K562 (cell line): ENCODE results near the gene CCDC68. TPM values are rescaled to one million over a fixed set of nuclear protein-coding genes. Genes with fewer than 3 reads are reported as not detected.

ENCODE experiments used
- CCNT2 ChIP-seq: IDR thresholded peaks from 2 replicates; pipeline ENCODE4 v1.6.1; 2011; ENCODE audit warnings: borderline replicate concordance, low read depth, mild to moderate bottlenecking, moderate library complexity, mixed read lengths, low read length; ENCODE audit not compliant: insufficient read length; ENCODE audit errors: extremely low read depth
- CHD4 ChIP-seq: fragments of 200-600 bp; sonication (generic); IDR thresholded peaks from 3 replicates; pipeline ENCODE4 v1.6.1; 2012; ENCODE audit warnings: low read depth, mild to moderate bottlenecking, mixed read lengths, low read length, inconsistent platforms; ENCODE audit not compliant: insufficient read depth, insufficient replicate concordance, poor library complexity, severe bottlenecking
- HMG20A ChIP-seq: fragments of 450-650 bp; formaldehyde crosslinking; conservative IDR thresholded peaks from 2 replicates; pipeline ENCODE4 v1.4.0; 2020; ENCODE audit warnings: mild to moderate bottlenecking, mixed read lengths
- JUND ChIP-seq, 2 experiments: IDR thresholded peaks; 2 replicates in 1 of 2; 3 replicates in 1 of 2; pipeline ENCODE4 v1.6.1; 2011; ENCODE audit warnings: borderline replicate concordance in 2 of 2, low read depth in 2 of 2, low read length in 2 of 2, improper control_type of control experiment in 1 of 2, missing biosample characterization in 1 of 2, missing genetic modification characterization in 1 of 2, missing genetic modification reagents in 1 of 2
- NCOA2 ChIP-seq, 2 experiments: fragments of 450-650 bp; IDR thresholded peaks; 2 replicates each; pipeline ENCODE4 v1.6.1; 2018; ENCODE audit warnings: mild to moderate bottlenecking in 2 of 2, moderate library complexity in 1 of 2; ENCODE audit not compliant: partially characterized antibody in 2 of 2
- NFE2 ChIP-seq: IDR thresholded peaks from 2 replicates; pipeline ENCODE4 v1.6.1; 2014; ENCODE audit warnings: antibody characterized with exemption, low read depth
- NFE2L1 ChIP-seq: fragments of 450-650 bp; IDR thresholded peaks from 2 replicates; pipeline ENCODE4 v1.6.1; 2016; ENCODE audit warnings: missing genetic modification characterization, low read depth, mild to moderate bottlenecking, missing compliant biosample characterization, moderate library complexity, borderline replicate concordance
- NR0B1 ChIP-seq: fragments of 450-650 bp; IDR thresholded peaks from one replicate; pipeline ENCODE4 v1.6.1; 2018; ENCODE audit warnings: mild to moderate bottlenecking, moderate library complexity; ENCODE audit not compliant: partially characterized antibody
- PYGO2 ChIP-seq: fragments of 450-650 bp; IDR thresholded peaks from 2 replicates; pipeline ENCODE4 v1.6.1; 2016; ENCODE audit warnings: mild to moderate bottlenecking, missing genetic modification characterization, moderate library complexity, missing compliant biosample characterization
- RBM25 ChIP-seq: fragments of 200-400 bp; formaldehyde crosslinking; IDR thresholded peaks from 2 replicates; pipeline ENCODE4 v1.6.1; 2018; ENCODE audit warnings: low read length, low read depth, moderate library complexity; ENCODE audit not compliant: severe bottlenecking
- REST ChIP-seq, 2 experiments: fragments of 450-650 bp; formaldehyde crosslinking in 1 of 2; IDR thresholded peaks; 2 replicates each; pipeline versions ENCODE4 v1.4.0 to v1.6.1; 2014 to 2020; ENCODE audit warnings: mild to moderate bottlenecking in 2 of 2, borderline replicate concordance in 1 of 2, low read depth in 1 of 2
- RFX7 ChIP-seq: fragments of 250-450 bp; sonication (Bioruptor Pico); IDR thresholded peaks from 2 replicates; pipeline ENCODE4 v1.5.1; 2021; ENCODE audit warnings: mild to moderate bottlenecking
- ZNF217 ChIP-seq: sonication (generic); formaldehyde crosslinking; IDR thresholded peaks from 2 replicates; pipeline ENCODE4 v1.8.0; 2022; ENCODE audit warnings: mild to moderate bottlenecking, missing genetic modification reagents
- ZNF655 ChIP-seq: fragments of 250-450 bp; sonication (Bioruptor Pico); IDR thresholded peaks from 2 replicates; pipeline ENCODE4 v1.5.0; 2021
- polyA plus RNA-seq, 8 experiments: library from polyadenylated mRNA; depleted of rRNA in 4 of 8; stranded (reverse) in 5 of 8; unstranded in 3 of 8; fragments of >200 nt; fragmentation: Nextera tagmentation in 2 of 8; fragmentation: Illumina TruSeq in 1 of 8; extraction: Ambion mirVana in 2 of 8; extraction: Trizol in 1 of 8; gene quantifications; 2 replicates each; pipeline versions ENCODE4 v1.2.1 to v1.2.3, GENCODE V29; 2011 to 2014; ENCODE audit warnings: inconsistent platforms in 1 of 8, missing spikeins in 1 of 8
- total RNA-seq, 7 experiments: library from RNA; depleted of rRNA in 6 of 7; stranded (reverse); fragments of >200 nt in 6 of 7; fragmentation: Illumina TruSeq in 2 of 7; extraction: Trizol in 2 of 7; gene quantifications; 2 replicates each; pipeline versions ENCODE4 v1.2.1 to v1.2.3, GENCODE V29; 2011 to 2021; ENCODE audit warnings: low replicate concordance in 1 of 7

Gene CCDC68
- total and polyA plus RNA-seq, 9 of the 15 experiments (the other 6 are each of a cell fraction or from before 2014, with no cell fraction given) = 0.28 to 4.5 (median 1.4) TPM

GRCh38 chr18:54950221-54950620, 9.0 kb downstream of the CCDC68 start (continued):
- peak; percentile 40; the same call in 1 of the 2 replicates for TF ChIP-seq REST (IDR thresholded peaks at IDR 0.05; ENCODE audit: borderline replicate concordance)
- no peak for TF ChIP-seq REST (CRISPR knock-in tag; IDR thresholded peaks at IDR 0.05; ENCODE audit: low read depth)
- no peak for TF ChIP-seq NFE2L1
- TF ChIP-seq HMG20A = no peak
- no peak for TF ChIP-seq RFX7
- no peak for TF ChIP-seq NCOA2 (IDR thresholded peaks at IDR 0.05; ENCODE audit: partially characterized antibody in 2 of 2)
- peak; percentile 74 for TF ChIP-seq NFE2
- no peak for TF ChIP-seq CHD4
- TF ChIP-seq PYGO2 = no peak
- no peak for TF ChIP-seq CCNT2
- TF ChIP-seq ZNF655 = no peak
- no peak for TF ChIP-seq RBM25
- TF ChIP-seq JUND (IDR thresholded peaks at IDR 0.05; ENCODE audit: borderline replicate concordance, low read depth, low read length) = no peak
- TF ChIP-seq JUND (tag; IDR thresholded peaks at IDR 0.05; ENCODE audit: borderline replicate concordance, low read depth, low read length) = no peak
- no peak for TF ChIP-seq NR0B1
- no peak for TF ChIP-seq ZNF217 (CRISPR knock-in tag)
